B cell (primary cell): Measurements from ENCODE around the gene ST6GALNAC5. TPM values are rescaled to one million over a fixed set of nuclear protein-coding genes. Genes with fewer than 3 reads are reported as not detected.

Experiments used
- ATAC-seq: fragments of 200-7000 bp; cut with Tn5 transposase; one replicate; pipeline ENCODE4 v1.10.0; 2021; ENCODE audit warnings: low read depth, mild to moderate bottlenecking, moderate number of reproducible peaks, moderate library complexity
- CTCF ChIA-PET: fragments of 350-600 bp; sonication (Branson Sonifier 250); formaldehyde crosslinking; loops from one replicate; lab custom pipeline; 2021; ENCODE audit warnings: antibody characterized with exemption, inconsistent platforms; lab: Charles Lee
- POLR2A ChIA-PET: fragments of 350-600 bp; sonication (Branson Sonifier 250); formaldehyde crosslinking; loops from one replicate; lab custom pipeline; 2021; ENCODE audit warnings: antibody characterized with exemption; lab: Charles Lee
- DNase-seq: peaks from one replicate; pipeline ENCODE4 v3.0.0; 2013
- H2AFZ ChIP-seq: 2 replicates; pipeline ENCODE4 v1.6.1; 2012; ENCODE audit warnings: mild to moderate bottlenecking, low read depth, low read length; ENCODE audit not compliant: insufficient read depth, poor library complexity, severe bottlenecking
- H3K27ac ChIP-seq, 2 donors: 1 replicate in 1 of 2; 2 replicates in 1 of 2; pipeline ENCODE4 v1.5.1; 2012 to 2013; ENCODE audit warnings: low read length in 2 of 2, mild to moderate bottlenecking in 2 of 2, moderate library complexity in 1 of 2
- H3K27me3 ChIP-seq, 4 experiments: fragments of 200-600 bp in 1 of 4; sonication (generic) in 1 of 4; replicated peaks in 1 of 4; 1 replicate in 2 of 4; 2 replicates in 2 of 4; pipeline versions ENCODE4 v1.6.1 to v1.7.0; 2013 to 2016; ENCODE audit warnings: low read length in 3 of 4, mild to moderate bottlenecking in 2 of 4, mixed read lengths in 1 of 4, moderate library complexity in 1 of 4; ENCODE audit not compliant: insufficient read depth in 4 of 4, control insufficient read depth in 3 of 4; ENCODE audit errors: control extremely low read depth in 1 of 4
- H3K36me3 ChIP-seq, 2 experiments: replicated peaks in 1 of 2; 1 replicate in 1 of 2; 2 replicates in 1 of 2; pipeline versions ENCODE4 v1.6.1 to v1.7.1; 2013; ENCODE audit warnings: low read length in 1 of 2; ENCODE audit not compliant: insufficient read depth in 2 of 2, control insufficient read depth in 1 of 2; ENCODE audit errors: control extremely low read depth in 1 of 2, extremely low read depth in 1 of 2
- H3K4me1 ChIP-seq, 2 donors: fragments of 200-600 bp in 1 of 2; sonication (generic) in 1 of 2; 1 replicate in 1 of 2; 2 replicates in 1 of 2; pipeline versions ENCODE4 v1.5.1 to v1.6.1; 2013 to 2017; ENCODE audit warnings: low read length in 2 of 2; ENCODE audit not compliant: control insufficient read depth in 2 of 2, insufficient read depth in 2 of 2
- H3K4me2 ChIP-seq: replicated peaks from 2 replicates; pipeline ENCODE3; 2012; ENCODE audit warnings: mild to moderate bottlenecking, low read depth, low read length; ENCODE audit not compliant: poor library complexity, severe bottlenecking
- H3K4me3 ChIP-seq, 5 experiments: fragments of 200-600 bp in 1 of 5; sonication (generic) in 1 of 5; 1 replicate in 3 of 5; 2 replicates in 2 of 5; pipeline versions ENCODE4 v1.5.1 to v1.7.0; 2011 to 2016; ENCODE audit warnings: low read length in 4 of 5, mild to moderate bottlenecking in 4 of 5, low read depth in 2 of 5, control low read depth in 1 of 5, moderate library complexity in 1 of 5; ENCODE audit not compliant: insufficient read depth in 1 of 5; ENCODE audit errors: control extremely low read depth in 1 of 5, extremely low read depth in 1 of 5
- H3K79me2 ChIP-seq: fragments of 200-600 bp; sonication (generic); one replicate; pipeline ENCODE4 v1.6.0; 2016; ENCODE audit warnings: low read length; ENCODE audit not compliant: control insufficient read depth, insufficient read depth
- H3K9ac ChIP-seq: fragments of 200-600 bp; sonication (generic); 2 replicates; pipeline ENCODE4 v1.6.1; 2017; ENCODE audit warnings: mild to moderate bottlenecking, low read length, moderate library complexity
- H3K9me3 ChIP-seq, 3 donors: one replicate each; pipeline versions ENCODE4 v1.6.1 to v1.7.1; 2013; ENCODE audit warnings: low read length in 2 of 3; ENCODE audit not compliant: control insufficient read depth in 2 of 3, insufficient read depth in 1 of 3; ENCODE audit errors: control extremely low read depth in 1 of 3
- H4K20me1 ChIP-seq: 2 replicates; pipeline ENCODE4 v1.6.0; 2012; ENCODE audit warnings: mild to moderate bottlenecking, low read length; ENCODE audit not compliant: insufficient read depth, control insufficient read depth, poor library complexity, severe bottlenecking
- H3K27ac Mint-ChIP-seq: one replicate; pipeline ENCODE4 v1.8.0; 2021; ENCODE audit warnings: mixed read lengths
- H3K27me3 Mint-ChIP-seq: one replicate; pipeline ENCODE4 v1.8.0; 2021; ENCODE audit warnings: mixed read lengths
- H3K4me1 Mint-ChIP-seq: one replicate; pipeline ENCODE4 v1.8.0; 2021; ENCODE audit warnings: mixed read lengths
- H3K4me3 Mint-ChIP-seq: one replicate; pipeline ENCODE4 v1.8.0; 2021; ENCODE audit warnings: mixed read lengths
- H3K9me3 Mint-ChIP-seq: one replicate; pipeline ENCODE4 v1.8.0; 2022; ENCODE audit warnings: mixed read lengths; ENCODE audit not compliant: insufficient read depth
- CTCF ChIP-seq: fragments of 200-600 bp; IDR thresholded peaks from one replicate; pipeline ENCODE4 v1.8.0; 2022; ENCODE audit warnings: antibody characterized with exemption, mild to moderate bottlenecking
- EZH2 ChIP-seq: IDR thresholded peaks from 2 replicates; pipeline ENCODE4 v1.6.1; 2012; ENCODE audit warnings: borderline replicate concordance, low read depth, mild to moderate bottlenecking, moderate library complexity, low read length; ENCODE audit not compliant: insufficient read depth, poor library complexity, severe bottlenecking
- WGBS: methylation state at CpG from one replicate; pipeline ENCODE4 v1.1.5; 2013; ENCODE audit warnings: missing lambda C conversion rate; ENCODE audit not compliant: insufficient coverage; 5-methylcytosine and 5-hydroxymethylcytosine counted together
- intact Hi-C: fragments of 100-400 bp; cut with micrococcal nuclease; formaldehyde crosslinking; loops from one replicate; pipeline ENCODE4 v1.10.0; 2022
- polyA plus RNA-seq: library from polyadenylated mRNA; depleted of rRNA; stranded (reverse); fragments of >200 nt; gene quantifications from 2 replicates; pipeline ENCODE4 v1.2.3, GENCODE V29; 2012
- total RNA-seq, 2 donors: library from RNA; stranded (reverse); fragments of 120-200 nt in 1 of 2; gene quantifications; 1 replicate in 1 of 2; 2 replicates in 1 of 2; pipeline versions ENCODE4 v1.2.3 to v1.2.4, GENCODE V29; 2013 to 2022

ST6GALNAC5 gene
- total and polyA plus RNA-seq, 2 donors (not counting 1 experiment from before 2014, with no cell fraction given), result not detected

GRCh38 chr1:76870037-76870436 is 2.8 kb downstream of the ST6GALNAC5 start:
- Histone ChIP-seq H2AFZ (no peak overlapping the region), H3K36me3 (no peaks in the 10 kb centered on the region), H3K79me2 (no peaks in the 10 kb centered on the region), H3K4me3 (no peak overlapping the region), H3K27ac (no peak overlapping the region), H3K9me3 (peaks cover 0 to 3% (median 1%) of the 10 kb centered on the region in 3 donors), H4K20me1 (no peaks in the 10 kb centered on the region), H3K27me3 (peaks cover 0 to 23% (median 14%) of the 10 kb centered on the region in 4 experiments), H3K9ac (no peak overlapping the region), H3K4me1 (peaks cover 17% of the 10 kb centered on the region in 2 donors), H3K4me2 (no peak overlapping the region)
- no peak overlapping the region for H3K27ac Mint-ChIP-seq
- H3K4me3 Mint-ChIP-seq, result no peak overlapping the region
- WGBS, result 50% methylated on average over 1 of the region's 2 CpGs
- POLR2A ChIA-PET, result no interaction called here
- intact Hi-C loops, result no loop called here
- H3K27me3 Mint-ChIP-seq, result peaks cover 51% of the 10 kb centered on the region
- H3K9me3 Mint-ChIP-seq, result peaks cover 3% of the 10 kb centered on the region
- DNase-seq (no peak), ATAC-seq (no peak)
- H3K4me1 Mint-ChIP-seq, result peaks cover 10% of the 10 kb centered on the region
- CTCF ChIA-PET, result no interaction called here
- TF ChIP-seq EZH2 (no peak), CTCF (no peak)

- H2AFZ ChIP-seq, result no peak overlapping the region
- peaks cover 41% of the 10 kb centered on the region for H3K27me3 Mint-ChIP-seq
- peaks cover 10% of the 10 kb centered on the region for H3K4me1 Mint-ChIP-seq
- no peaks in the 10 kb centered on the region for H3K36me3 ChIP-seq
- peaks cover 17% of the 10 kb centered on the region in 2 donors for H3K4me1 ChIP-seq
- WGBS, result no CpG with 5 or more reads among the region's 3 CpGs
- H3K27ac Mint-ChIP-seq, result no peak overlapping the region
- H4K20me1 ChIP-seq, result no peaks in the 10 kb centered on the region
- ChIA-PET CTCF (no interaction called here), POLR2A (no interaction called here)
- H3K9ac ChIP-seq, result no peak overlapping the region
- peaks cover 5% of the 10 kb centered on the region for H3K9me3 Mint-ChIP-seq
- H3K27me3 ChIP-seq, result peaks cover 0 to 20% (median 9%) of the 10 kb centered on the region in 4 experiments
- no peaks in the 10 kb centered on the region for H3K79me2 ChIP-seq
- no peak overlapping the region for H3K4me3 Mint-ChIP-seq
- no peak overlapping the region for H3K4me2 ChIP-seq
- DNase-seq, result no peak
- no peak for TF ChIP-seq CTCF
- no peak for TF ChIP-seq EZH2
- no peak for ATAC-seq
- H3K4me3 ChIP-seq, result no peak overlapping the region
- no peak overlapping the region for H3K27ac ChIP-seq
- peaks cover 0 to 3% (median 1%) of the 10 kb centered on the region in 3 donors for H3K9me3 ChIP-seq
- intact Hi-C loops, result no loop called here
Observed at GRCh38 chr1:76871355-76871974, 4.2 kb downstream of the ST6GALNAC5 start.
